GM19455 (cell line): Measurements from ENCODE around the gene MAFG.

Source experiments
- ATAC-seq: cut with Tn5 transposase; IDR thresholded peaks from one replicate; pipeline ENCODE4 v1.9.1; 2021; ENCODE audit not compliant: unreplicated experiment

The MAFG gene

DNA sequence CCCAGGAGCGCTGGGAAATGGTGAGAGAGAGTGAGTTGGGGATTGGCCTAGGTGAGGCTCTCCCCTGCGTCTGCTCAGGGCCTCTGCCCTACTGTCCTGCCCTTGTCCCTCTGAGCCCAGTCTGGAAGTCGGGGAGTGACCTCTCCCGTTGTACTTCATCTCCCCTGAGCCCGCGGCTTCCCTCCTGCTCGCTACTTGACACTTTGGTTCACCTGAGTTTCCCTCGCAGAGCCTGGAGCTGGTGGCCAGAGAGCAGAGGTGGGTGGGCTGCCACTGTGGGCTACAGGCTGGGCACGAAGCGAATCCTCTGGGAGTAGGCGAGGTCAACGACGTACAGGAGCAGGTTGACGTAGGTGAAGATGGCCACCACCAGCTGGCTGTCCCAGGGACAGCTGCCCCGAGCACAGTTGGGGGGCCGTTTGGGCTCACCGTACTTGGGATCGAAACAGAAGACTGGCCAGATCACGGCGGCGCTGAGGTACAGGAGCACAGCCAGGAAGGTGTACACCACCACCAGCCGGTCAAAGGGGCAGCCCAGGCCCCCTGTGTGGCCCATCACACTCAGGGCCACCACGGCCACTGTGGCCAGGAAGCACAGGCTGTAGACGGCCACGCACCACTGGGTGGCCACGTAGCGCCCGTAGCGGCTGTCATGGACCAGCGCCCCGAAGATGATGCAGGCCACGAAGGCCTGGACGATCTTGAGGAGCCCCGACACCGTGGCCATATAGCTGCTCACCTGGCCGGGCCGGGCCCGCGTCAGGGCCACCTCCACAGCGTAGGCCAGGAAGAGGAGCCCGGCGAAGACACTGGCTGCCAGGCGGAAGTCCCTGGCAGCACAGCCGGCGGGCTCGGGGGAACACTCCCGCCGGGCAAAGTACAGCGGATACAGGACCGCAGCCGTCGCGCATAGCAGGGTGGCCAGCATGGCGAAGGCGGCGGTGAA, 13.3 kb upstream of the MAFG start:
- ATAC-seq: no peak

- ATAC-seq: no peak
Measured at GRCh38 chr17:81939881-81940385, 12.4 kb upstream of the MAFG start.

DNA sequence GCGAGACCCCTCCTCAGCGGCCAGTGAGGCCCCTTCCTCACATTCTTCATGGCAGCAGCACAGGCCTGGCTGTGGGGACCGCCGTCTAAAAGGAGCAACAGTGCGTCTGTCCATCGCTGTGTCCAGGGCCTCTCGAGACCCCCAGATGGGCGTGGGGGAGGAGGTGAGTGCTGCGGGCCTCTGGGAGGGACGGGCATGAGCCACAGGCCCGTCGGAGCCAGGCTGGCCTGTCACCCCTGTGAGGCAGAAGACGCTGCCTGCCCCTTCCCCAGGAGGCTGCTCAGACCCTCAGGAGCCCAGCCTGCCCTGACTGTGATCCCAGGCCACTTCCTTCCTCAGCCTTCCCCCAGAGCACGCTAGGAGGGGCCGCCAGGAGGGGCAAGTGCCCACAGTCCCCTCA, 11.7 kb upstream of the MAFG start:
- ATAC-seq: no peak

DNA sequence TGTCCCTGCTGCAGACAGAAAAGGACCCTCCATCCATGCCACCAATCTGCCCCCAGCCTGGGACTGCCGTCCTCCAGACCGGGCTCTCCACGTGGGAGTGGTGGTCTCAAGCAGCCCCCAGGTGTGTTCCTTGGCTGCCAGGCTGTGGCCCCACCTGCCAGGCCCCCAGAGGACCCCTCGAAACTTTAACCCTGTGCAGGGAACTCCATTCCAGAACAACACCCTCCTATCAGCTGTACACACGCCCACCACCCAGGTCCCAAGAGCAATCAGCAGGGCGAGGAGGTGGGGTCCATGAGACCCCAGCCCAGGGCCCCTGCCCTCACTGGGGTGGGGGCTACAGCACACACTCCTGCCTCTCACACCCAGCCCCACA, 8.2 kb upstream of the MAFG start:
- no peak for ATAC-seq

DNA sequence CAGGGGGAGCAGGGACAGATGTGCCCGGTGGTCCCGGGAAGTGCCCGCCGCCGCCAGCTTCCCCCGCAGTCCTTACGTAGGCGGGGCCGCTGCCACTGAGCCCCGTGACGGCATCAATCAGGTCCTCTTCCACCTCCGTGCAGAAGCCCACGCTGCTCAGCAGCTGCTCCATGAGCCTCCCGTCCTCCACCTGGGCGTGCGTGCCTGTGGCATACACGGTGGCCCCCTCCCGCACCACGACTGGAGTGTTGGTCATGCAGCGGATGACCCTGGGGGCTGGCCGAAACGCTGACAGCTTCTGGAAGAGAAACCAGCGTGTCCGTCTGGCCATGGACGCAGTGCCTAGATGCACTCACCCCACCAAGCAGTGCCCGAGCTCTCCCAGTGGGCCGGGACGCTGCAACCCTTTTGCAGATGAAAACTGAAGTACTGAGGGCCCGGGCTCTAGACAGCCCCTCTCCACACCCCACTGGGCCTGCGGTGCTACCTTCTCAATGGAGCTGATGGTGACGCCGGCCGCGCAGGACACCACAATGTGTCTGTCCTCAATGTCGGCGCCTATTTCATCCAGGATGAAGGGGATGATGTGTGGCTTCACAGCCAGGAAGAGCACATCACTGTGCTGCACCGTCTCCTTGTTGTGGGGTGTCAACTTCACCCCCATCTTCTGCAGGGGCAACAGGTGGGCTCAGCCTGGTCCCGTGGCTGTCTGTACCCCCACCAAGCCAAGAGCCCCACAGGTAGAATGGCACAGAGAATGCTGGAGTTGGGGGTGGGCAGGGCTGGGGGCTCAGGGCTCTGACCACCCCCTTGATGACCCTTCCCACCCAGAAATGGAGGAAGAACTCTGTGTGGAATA, 7.5 kb upstream of the MAFG start:
- ATAC-seq: no peak

GRCh38 chr17:81934098-81934757, 6.7 kb upstream of the MAFG start:
- ATAC-seq: no peak

DNA sequence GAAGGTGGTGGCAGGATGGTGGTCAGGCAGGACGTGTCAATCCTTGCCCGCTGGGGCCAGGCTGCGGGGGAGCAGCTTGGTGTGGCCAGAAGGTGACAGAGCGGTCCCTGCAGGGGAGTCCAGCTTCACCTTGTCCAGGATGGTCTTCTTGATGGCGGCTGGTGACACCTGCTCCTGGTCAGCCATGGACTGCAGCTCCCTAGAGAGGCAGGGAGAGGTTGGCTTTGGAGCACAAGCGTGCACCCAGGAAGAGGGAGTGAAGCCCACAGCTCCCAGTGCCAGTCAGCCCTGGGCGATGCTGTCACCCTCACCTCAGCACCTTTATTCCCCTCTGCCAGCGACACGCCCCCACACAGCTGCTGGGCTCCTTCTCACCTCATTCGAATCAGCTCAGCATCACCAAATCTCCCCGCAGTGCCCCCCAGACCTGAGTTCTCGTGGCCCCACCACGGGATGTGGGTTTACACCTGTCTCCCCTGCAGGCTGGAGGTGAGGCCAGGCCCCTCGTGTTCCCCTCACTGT, 5.7 kb upstream of the MAFG start:
- ATAC-seq: no peak

- no peak for ATAC-seq
Measured at GRCh38 chr17:81932333-81932983, 4.9 kb upstream of the MAFG start.

DNA sequence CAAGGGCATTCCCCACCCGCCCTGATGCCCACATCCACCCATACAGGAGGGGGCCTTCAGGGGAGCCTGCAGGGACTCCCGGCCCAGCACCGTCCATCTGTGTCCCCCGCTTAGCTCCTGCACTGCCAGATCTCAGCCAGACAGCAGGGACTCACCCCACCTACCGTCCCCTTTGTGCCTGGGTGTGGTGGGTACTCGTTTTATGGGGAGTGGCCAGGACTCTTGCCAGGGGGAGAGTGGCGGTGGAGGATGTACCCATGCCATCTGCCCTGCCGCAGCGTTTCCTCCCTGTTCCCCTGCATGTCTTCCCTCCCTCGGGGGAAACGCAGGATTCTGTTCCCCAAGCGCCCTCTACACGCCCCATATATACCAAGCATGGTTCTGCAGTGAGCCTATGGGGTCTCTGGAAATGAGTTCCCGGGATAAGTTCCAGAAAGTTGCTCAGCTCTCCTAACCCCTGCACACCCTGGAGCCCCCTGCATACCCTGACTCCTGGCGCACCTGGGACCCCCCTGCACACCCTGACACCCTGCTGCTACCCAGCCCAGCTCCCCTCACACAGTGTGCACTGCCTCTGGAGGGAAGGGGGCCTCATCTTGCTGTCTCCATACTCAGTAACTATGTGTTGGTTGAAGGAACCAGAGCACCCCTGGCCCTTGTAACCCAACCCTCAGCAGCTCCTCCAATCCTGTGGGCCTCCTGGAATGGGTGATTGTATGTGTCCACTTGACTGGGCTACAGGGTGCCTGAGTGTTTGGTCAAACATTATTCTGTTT, 4.2 kb upstream of the MAFG start:
- no peak for ATAC-seq

GRCh38 chr17:81931189-81931556, 3.6 kb upstream of the MAFG start:
- ATAC-seq: no peak

DNA sequence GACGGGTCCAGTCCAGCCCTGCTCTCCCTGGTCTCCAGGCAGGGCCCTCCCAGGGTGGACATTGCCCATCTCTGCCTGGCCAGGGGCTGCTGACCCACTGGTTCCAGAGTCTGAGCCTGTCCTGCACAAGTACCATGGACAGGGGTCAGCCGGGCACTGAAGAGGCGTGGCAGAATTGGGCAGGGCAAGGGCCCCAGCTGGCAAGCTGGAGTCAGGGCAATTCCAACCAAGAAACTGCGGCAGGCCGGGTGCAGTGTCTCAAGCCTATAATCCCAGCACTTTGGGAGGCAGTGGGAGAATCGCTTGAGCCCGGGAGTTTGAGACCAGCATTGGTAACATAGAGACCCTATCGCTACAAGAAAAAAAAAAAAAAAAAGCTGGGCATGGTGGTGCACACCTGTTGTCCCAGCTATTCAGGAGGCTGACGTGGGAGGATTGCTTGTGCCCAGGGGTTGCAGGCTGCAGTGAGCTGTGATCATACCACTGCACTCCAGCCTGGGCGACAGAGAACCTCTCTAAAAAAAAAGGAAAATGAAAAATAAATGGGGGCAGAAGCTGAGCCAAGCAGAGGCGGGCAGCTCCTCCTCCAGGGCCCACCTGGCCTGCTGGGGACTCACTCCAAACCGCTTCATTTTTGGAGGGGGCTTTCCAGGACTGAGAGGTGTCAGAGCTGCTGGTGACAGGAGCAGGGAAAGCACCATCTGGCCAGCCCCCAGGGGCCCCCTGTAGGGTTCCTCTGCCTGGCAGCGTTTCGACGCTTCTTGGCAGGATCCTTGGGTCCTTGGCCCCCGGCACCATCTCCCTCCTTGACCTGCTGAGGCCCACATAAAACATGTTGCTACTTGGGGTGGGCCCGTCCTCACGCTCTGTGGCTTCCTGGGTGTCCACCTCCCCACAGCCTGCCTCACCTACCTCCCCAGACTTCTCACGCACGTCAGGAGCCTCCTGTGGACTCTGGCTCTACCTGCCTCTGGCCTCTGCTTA, 2.9 kb upstream of the MAFG start:
- ATAC-seq: no peak

DNA sequence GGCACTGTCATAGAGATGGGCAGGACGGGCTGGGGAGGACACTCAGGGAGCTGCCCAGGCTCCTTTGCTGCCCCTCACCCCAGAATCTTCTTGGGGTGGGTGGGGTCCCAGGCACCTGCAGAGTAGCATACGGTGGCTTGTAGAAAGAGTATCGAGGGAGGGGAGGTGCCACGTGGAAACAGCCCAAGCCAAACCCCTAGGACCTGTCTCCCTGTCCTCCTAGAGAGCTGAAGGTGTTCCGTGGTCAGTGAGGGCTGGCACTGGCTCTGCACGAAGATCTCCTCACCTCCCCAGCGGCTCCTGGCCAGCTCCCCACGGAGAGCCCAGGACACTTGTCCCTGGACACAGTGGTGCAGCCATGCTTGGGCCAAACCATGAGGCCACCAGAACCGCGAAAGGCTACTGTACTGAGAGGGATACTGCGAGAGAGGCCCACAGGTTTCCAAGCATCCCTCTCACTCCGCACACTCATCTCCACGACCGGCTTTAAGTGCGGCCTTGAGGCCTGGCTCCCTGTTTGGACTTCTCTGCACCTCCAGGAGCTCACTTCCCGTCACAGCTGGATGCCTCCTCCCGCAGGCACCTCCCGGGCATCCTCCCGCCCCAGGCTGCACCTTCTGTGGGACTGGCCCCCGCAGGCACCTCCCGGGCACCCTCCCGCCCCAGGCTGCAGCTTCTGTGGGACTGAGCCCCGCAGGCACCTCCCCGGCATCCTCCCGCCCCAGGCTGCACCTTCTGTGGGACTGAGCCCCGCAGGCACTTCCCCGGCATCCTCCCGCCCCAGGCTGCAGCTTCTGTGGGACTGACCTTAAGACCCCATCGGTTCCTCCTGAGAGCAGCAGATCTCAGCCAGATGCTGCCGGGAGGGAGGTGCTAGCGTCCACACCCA, 2.0 kb upstream of the MAFG start:
- ATAC-seq: no peak

GRCh38 chr17:81928544-81929252, 1.2 kb upstream of the MAFG start:
- no peak for ATAC-seq

DNA sequence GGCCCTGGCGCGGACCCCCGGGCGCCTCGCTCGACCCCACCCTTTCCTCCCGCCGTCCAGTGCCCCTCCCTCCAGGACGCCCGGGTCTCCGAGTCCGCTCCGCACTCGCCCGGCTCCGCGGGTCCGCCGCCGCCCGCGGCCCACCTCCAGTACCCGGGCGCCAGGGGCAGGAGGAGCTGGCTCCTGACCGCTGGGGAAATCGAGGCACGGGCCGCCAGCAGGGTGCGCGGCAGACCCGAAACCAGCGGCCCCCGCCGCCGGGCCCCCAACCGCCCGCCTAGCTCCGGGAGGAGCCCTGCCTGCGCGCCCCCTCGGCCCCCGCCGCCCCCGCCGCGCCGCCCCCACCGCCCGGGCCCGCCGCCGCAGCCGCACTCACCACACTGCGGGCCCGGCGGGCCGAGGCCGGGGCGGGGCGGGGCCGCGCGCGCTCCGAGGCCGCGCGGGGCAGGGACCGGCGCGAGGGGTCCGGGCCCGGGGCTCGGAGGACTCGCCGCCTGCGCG, 333 bp downstream of the MAFG start:
- ATAC-seq: peak; percentile 26

DNA sequence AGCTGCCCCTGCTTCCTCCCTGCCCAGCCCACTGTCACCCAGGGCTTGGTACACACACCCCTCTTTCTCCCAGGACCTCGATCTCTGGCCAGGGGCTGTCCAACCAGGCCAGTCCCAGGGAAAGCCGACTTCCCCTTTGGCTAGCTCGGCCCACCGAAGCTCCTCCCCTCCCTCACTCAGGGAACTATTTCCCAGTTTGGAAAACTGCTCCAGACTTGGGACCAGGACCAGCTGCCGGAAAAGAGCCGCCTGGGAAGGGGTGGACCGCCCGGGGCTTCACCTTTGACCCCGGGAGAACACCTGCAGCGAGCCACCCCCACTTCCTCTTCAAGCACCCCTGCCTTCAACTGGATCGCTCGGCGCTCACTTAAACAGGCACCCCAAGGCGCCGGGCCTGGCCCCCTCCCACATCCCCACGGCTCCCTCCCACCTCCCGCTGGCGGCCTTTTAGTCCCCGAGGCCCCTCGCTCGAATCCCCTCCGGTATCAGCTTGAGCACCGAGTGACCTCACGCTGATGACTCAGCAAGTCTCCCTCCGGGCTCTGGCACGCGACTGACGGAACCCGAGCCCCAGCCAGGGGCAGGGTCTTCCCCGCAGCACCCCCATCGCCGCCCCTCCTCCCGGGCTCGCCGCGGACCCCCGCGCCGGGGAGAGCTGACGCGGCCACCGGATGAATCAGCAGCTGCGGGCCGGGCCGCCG, 934 bp downstream of the MAFG start:
- ATAC-seq: peak; percentile 20

DNA sequence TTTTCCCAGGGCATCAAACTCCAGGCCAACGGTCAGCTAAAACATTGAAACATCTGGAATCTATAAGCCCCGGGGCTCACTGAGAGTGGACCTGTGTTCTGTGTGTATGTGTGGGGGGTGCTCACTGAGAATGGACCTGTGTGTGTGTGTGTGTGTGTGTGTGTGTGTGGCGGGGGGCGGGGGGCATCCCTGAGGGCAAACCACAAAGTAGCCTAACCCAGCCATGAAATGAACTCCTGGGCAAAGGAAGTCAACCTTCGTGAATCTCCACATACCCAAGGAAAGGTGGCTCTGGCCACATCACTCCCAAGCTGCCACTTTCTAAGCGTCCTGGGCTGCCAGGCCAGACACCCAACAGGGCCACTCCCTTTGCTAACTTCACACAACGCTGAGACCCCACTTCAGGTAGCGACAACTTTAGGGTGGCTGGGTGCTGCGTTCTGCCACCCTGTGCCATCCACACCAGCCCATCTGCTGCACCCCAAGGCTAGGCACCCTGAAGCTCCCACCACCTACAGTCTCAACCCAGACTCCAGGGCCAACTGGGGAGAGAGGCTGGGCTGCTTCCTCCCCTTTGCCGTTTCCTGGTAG, 1.6 kb downstream of the MAFG start:
- no peak for ATAC-seq
